Skeletal muscle cell (primary cell): ENCODE measurements around the gene MOB3A.
"Not testable (repeated sequence)": the region's sequence is repeated elsewhere in the genome, so short reads cannot be mapped to it uniquely, and the experiment has no call there.

Source experiments
- DNase-seq: peaks from one replicate; pipeline ENCODE4 v3.0.0-alpha.2; 2010; ENCODE audit warnings: low read depth
- H3K4me3 ChIP-seq: 2 replicates; pipeline ENCODE4 v1.5.1; 2011; ENCODE audit warnings: low read depth, mild to moderate bottlenecking, control low read depth, low read length, moderate library complexity

MOB3A gene

DNA sequence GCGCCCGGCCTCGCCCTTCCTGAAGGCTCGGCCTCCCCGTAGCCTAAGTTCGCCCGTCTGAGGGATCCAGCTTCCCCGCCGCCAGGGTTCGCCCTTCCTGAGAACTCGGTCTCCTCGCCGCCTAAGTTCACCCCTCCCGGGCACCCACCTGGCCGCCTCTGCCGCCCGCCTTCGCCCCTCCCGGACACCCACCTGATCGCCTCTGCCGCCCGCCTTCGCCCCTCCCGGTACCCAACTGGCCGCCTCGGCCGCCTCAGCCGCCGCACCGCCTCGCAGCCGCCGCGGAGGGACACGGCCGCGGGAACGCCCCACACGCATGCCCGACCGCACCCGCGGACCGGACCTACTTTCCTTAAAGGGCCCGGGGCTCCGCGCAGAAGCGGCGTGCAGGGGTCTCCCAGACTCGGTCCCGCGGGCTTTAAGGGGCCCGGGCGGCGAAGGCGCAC lies at the start of gene MOB3A:
MOB3A (minus strand) TSS at position 293 of the 446 bp plus-strand sequence. CDS start 17,766 bp downstream, outside the sequence.
- DNase-seq: peak; percentile 80
- H3K4me3 ChIP-seq: peak within 1 kb of the TSS; percentile 66

GRCh38 chr19:2145831-2146241 lies 49.7 kb upstream of the MOB3A start:
- no peak for DNase-seq
- H3K4me3 ChIP-seq: no peak overlapping the region

DNA sequence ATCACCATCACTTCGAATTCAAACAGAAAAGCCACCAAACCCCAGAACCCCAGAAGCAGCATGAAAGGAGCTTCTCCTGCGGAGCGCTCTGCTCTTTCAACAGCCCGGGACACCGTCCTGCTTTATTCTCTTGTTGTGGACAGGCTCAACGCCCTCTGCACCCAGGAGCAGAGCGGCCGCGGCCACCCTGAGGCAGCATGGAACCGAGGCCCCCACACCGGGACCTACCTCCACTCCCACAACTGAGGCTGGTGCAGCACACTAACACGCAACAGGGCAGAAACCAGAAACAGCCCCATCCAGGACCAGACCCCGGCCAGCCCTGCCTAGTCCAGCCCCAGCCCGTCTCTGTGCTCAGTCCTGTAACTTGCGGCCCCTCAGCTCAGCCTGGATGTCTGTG lies 48.1 kb upstream of the MOB3A start:
- DNase-seq: no peak
- H3K4me3 ChIP-seq: no peak overlapping the region

DNA sequence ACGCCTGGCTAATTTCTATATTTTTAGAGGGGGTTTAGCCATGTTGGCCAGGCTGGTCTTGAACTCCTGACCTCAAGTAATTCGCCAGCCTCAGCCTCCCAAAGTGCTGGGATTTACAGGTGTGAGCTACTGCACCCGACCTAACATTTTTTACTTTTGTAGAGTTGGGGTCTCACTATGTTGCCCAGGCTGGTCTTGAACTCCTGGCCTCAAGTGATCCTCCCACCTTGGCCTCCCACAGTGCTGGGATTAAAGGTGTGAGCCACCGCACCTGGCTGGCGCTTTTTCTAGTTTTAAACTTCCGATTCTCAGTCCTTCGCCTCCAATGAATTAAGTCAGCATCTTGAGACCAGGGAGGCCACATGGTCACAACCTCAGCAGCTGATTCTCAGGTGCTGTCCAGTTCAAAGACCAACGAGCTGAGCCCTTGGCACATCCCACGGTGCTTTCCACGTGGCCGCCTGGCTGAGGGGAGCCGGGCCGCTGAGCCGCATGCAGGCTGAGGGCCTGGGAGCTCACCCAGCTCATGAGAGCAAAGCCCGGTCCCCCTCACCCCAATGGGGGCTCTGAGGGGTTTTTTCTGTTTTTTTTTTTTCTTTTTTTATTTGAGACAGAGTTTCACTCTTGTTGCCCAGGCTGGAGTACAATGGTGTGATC lies 46.2 kb upstream of the MOB3A start:
- no peak for DNase-seq

DNA sequence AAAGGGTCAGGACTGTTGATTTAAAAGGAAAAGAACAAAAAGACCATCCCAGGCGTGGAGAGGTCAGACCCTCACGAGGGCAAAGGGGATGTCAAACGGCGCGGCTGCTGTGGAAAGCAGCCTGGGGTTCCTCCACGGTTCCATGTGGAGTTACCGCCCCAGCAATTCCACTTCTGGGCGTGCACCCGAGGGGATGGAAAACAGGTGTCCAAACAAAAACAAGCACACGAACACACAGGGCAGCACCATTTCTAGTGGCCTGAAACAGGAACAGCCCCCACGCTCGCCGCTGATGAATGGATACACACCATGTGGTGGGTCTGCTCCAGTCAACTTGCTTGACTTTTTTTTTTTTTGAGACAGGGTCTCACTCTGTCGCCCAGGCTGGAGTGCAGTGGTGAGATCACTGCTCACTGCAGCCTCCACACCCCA lies 44.0 kb upstream of the MOB3A start:
- no peak for DNase-seq
- H3K4me3 ChIP-seq: no peak overlapping the region

More for the DNA sequence above, 46.2 kb upstream of the MOB3A start:
- H3K4me3 ChIP-seq: no peak overlapping the region

DNA sequence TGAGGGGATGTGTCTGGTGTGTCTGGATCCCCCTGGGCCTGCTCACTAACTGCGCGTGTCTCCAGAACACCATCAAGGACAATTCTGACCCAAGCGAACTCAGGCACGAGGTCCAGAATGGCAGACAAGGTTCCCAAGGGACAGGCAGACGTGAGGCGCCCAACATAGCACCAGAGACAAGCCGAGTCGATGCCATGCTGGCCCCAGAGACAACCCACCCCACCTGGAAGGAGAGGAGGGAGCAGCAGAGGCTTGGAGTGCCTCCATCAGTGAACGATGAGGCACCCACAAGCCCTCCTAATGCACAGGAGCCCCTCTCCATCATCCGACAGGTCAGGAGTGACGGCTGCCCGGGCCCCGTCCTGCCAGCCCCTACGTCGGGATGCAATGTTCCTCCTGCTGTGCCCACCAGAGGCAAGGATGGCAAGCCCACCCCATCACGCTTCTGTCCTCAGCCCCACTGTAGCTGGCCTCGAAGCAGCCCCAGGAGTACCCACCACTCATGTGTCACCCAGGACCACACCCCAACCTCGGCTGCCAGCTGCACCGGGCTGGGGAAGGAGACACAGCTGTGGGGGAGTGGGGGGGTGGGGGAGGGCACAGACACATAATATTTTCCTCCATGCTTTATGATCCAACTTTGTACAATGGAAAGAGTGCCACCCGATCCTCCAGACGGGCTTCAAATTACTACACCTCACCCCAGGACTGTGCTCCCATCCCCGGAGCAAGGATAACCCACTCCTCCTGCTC lies 43.4 kb upstream of the MOB3A start:
- no peak overlapping the region for H3K4me3 ChIP-seq
- DNase-seq: no peak

GRCh38 chr19:2138061-2138728 lies 42.1 kb upstream of the MOB3A start:
- no peak for DNase-seq
- H3K4me3 ChIP-seq: no peak overlapping the region

DNA sequence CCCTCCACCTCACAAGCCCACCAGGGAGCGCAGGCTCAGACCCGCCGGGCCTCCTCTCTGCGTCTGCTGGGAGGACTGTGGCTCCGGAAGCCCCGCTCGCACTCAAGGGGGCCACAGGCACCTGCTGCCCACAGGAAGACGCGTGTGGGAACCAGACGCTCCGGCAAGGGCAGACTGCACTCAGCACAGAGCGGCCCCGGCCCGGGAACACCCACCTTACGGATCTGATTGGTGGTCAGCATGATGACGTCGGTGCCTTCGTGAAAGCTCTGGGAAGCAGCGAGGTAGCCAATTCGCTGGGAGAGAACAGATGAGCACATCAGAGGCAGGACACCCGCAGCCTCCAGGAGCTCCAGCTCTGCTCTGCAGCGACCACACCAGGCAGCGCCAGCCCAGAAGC lies 40.7 kb upstream of the MOB3A start:
- no peak overlapping the region for H3K4me3 ChIP-seq
- DNase-seq: no peak

- DNase-seq: no peak
- H3K4me3 ChIP-seq: no peak overlapping the region
Measured at GRCh38 chr19:2135474-2136402, 39.6 kb upstream of the MOB3A start.

DNA sequence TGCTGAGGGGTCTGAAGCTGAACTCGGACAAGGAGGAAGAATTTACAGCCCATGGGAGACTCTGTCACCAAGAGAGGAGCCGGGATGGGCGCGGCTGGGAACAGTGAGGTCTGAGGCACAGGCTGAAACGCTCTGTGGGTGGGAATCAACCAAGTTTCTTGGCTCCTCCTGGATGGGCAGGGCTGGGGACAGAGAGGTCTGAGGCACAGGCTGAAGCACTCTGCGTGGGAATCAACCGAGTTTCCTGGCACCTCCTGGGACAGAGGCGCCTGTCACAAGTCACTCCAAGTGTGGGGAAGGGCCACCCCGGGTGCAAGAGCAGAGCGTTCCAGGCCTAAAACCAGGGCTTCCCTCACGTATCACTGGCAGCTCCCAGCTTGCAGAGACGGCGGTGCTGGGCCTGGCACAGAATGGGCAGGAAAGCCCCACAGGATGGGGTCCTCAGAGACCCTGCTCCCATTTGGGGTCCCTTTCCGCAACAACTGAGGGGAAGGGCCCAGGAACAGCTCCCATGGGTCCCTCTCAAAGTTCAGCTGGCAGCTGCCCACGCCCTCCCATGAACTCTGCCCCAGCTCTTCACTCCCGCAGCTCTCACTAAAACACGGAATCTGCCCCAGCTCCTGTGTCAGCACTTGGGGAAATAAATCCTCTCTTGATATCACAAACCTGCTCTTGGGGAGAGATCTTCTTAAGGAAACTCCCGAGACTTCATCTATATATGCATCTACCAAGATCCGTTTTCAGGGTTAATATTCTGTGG lies 36.8 kb upstream of the MOB3A start:
- H3K4me3 ChIP-seq: no peak overlapping the region
- DNase-seq: no peak

DNA sequence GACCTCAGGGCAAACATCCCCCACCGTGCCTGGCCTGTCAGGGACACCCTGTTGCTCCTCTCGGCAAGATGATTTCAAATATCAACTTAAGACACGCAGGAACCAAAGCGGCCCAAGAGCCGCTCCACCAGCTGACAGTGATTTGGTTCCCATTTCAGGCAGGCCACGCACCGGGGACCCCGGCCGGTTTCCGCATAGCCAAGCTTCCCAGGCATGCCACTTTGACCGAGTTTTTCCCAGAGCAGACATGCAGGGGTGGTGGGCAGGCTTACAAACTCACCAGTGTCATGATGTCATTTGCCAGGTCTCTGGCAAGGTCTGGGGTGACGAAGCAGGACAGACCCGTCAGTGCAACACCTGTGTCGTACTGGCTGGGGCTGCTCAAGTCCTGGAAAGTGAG lies 36.1 kb upstream of the MOB3A start:
- no peak overlapping the region for H3K4me3 ChIP-seq
- DNase-seq: no peak

GRCh38 chr19:2131012-2131975 lies 35.2 kb upstream of the MOB3A start:
- H3K4me3 ChIP-seq, DNase-seq: not testable (repeated sequence)

DNA sequence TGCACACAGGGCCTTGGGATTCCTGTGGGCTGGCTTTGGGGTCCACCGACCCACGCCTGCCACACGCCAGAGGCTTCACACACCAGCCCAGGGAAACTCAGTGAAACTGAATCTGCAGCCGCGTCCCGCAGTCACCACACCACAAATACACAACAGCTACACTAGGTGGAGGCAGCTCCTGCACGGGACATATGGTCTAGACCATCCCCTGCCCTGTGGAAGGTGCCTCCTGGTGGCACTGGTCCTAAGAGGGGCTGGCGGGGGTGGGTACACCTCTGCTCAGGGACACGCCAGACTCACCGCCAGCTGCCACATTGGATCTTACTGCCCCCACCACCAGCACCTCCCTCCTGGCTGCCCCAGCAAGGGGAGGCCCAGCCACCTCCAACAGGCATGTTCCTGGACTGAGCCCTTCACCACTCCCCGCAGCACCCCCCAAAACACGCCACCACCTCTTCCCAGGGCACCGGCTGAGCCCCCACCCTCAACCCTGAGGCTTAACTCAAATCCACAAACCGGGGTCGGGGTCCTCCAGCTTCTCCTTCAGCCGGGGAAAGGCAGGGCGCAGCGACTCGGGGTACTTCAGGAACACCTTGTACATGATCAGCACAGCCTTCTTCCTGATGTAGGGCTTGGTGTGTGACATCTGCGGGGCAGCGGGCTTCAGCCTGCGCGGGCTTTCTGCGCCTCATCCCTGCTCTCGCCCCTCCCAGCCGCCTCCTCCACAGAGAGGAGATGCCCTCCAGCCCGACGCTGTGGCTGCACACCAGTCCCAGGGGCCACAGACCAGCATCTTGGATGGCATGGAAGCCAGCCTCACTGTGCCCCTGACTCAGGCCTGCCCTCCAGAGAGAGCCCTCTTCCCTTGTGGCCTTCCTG lies 34.0 kb upstream of the MOB3A start:
- no peak for DNase-seq
- no peak overlapping the region for H3K4me3 ChIP-seq

GRCh38 chr19:2129486-2129885 lies 33.4 kb upstream of the MOB3A start:
- no peak overlapping the region for H3K4me3 ChIP-seq
- no peak for DNase-seq

GRCh38 chr19:2129022-2129421 lies 32.9 kb upstream of the MOB3A start:
- no peak for DNase-seq
- H3K4me3 ChIP-seq: no peak overlapping the region

- H3K4me3 ChIP-seq, DNase-seq: not testable (repeated sequence)
Measured at GRCh38 chr19:2128252-2128651, 32.1 kb upstream of the MOB3A start.

- no peak overlapping the region for H3K4me3 ChIP-seq
- no peak for DNase-seq
Measured at GRCh38 chr19:2127758-2128157, 31.6 kb upstream of the MOB3A start.
